WERI-Rb-1 (cell line): ENCODE data around the gene PTPRA.
A peak's percentile ranks its signal among the peaks of the same experiment; 100 is the strongest.

Experiments
- DNase-seq: peaks from one replicate; pipeline ENCODE4 v3.0.0-alpha.2; 2020
- H3K27ac ChIP-seq: fragments of 250-450 bp; sonication (Bioruptor Pico); 2 replicates; pipeline ENCODE4 v1.5.1; 2020; ENCODE audit warnings: mild to moderate bottlenecking, moderate library complexity
- H3K27me3 ChIP-seq: fragments of 250-450 bp; sonication (Bioruptor Pico); 2 replicates; pipeline ENCODE4 v1.5.1; 2021; ENCODE audit warnings: mild to moderate bottlenecking, low read depth, moderate library complexity; ENCODE audit not compliant: insufficient read depth, severe bottlenecking
- H3K36me3 ChIP-seq: fragments of 250-450 bp; sonication (Bioruptor Pico); 2 replicates; pipeline ENCODE4 v1.5.1; 2020; ENCODE audit warnings: mild to moderate bottlenecking, moderate library complexity
- H3K4me3 ChIP-seq: 2 replicates; pipeline ENCODE4 v1.5.1; 2011; ENCODE audit warnings: low read depth, mild to moderate bottlenecking, control low read depth, low read length
- H3K9me3 ChIP-seq: fragments of 250-450 bp; sonication (Bioruptor Pico); 2 replicates; pipeline ENCODE4 v1.5.1; 2021; ENCODE audit warnings: mild to moderate bottlenecking, moderate library complexity; ENCODE audit not compliant: severe bottlenecking
- TF ChIP-seq, protein P1 (sequence below): IDR thresholded peaks from 2 replicates; pipeline ENCODE4 v1.5.1; 2011; ENCODE audit warnings: low read depth, mild to moderate bottlenecking, control low read depth, inconsistent platforms, low read length

PTPRA gene

DNA sequence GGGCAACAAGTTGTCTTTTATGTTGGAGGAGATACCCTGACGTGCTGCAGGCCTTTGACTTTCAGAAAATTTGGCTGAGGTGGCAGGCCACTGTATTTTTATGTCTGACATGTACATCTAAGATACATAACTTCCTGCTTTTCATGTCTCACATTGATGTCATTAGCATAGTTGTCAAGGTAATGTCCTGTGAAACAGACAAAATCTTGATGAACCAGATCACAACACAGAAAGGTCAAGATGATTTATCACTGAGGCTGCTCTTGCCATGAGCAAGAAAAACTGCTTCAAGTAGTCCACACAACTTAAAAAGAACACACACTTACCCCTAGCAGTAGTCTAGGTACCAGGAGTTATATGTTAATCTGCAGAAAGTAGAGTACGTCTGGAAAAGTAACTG is 120.0 kb downstream of the PTPRA start:
- H3K4me3 ChIP-seq, result no peak overlapping the region
- TF ChIP-seq, protein P1, sequence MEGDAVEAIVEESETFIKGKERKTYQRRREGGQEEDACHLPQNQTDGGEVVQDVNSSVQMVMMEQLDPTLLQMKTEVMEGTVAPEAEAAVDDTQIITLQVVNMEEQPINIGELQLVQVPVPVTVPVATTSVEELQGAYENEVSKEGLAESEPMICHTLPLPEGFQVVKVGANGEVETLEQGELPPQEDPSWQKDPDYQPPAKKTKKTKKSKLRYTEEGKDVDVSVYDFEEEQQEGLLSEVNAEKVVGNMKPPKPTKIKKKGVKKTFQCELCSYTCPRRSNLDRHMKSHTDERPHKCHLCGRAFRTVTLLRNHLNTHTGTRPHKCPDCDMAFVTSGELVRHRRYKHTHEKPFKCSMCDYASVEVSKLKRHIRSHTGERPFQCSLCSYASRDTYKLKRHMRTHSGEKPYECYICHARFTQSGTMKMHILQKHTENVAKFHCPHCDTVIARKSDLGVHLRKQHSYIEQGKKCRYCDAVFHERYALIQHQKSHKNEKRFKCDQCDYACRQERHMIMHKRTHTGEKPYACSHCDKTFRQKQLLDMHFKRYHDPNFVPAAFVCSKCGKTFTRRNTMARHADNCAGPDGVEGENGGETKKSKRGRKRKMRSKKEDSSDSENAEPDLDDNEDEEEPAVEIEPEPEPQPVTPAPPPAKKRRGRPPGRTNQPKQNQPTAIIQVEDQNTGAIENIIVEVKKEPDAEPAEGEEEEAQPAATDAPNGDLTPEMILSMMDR, result no peak
- no peak overlapping the region for H3K27ac ChIP-seq
- no peaks in the 10 kb centered on the region for H3K9me3 ChIP-seq
- DNase-seq, result no peak
- H3K36me3 ChIP-seq, result peaks cover 71% of the 10 kb centered on the region
- H3K27me3 ChIP-seq, result no peaks in the 10 kb centered on the region

DNA sequence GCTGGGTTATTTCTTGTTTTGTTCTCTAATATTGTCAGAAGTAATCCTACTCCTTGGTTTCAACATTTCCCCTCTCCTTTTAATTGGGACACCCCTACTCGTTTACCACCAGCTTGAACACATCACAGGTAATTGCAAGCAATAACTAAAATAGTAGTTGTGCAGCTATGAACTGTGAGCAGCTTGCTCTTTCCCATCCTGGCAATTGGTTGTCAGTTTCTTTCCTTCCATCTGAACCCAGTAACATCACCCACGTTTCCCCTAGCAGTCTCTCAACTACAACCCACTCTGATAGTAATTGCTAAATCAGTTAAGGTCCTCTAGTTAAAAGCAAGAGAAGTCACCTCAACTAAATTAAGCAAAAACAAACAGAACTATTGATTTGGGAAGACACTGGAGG is 122.5 kb downstream of the PTPRA start:
- TF ChIP-seq, protein P1, result no peak
- DNase-seq, result no peak
- Histone ChIP-seq H3K9me3 (no peaks in the 10 kb centered on the region), H3K4me3 (no peak overlapping the region), H3K27ac (no peak overlapping the region), H3K36me3 (peaks cover 48% of the 10 kb centered on the region), H3K27me3 (no peaks in the 10 kb centered on the region)

DNA sequence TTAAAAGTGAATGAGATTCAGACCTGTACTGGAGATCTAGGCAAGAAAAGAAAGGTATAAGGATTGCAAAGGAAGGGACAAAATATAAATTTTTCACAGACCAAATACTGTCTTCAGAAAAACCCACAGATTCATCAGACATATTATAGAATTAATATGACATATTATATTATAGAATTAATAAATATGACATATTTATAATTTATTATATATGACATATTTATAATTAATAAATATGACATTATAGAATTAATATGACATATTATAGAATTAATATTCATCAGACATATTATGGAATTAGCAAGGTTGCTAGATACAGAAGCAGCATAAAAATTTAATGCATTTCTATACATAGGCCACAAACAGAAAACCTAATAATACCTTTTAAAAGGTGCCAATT is 125.4 kb downstream of the PTPRA start:
- TF ChIP-seq, protein P1, result no peak
- no peaks in the 10 kb centered on the region for H3K27me3 ChIP-seq
- H3K9me3 ChIP-seq, result no peaks in the 10 kb centered on the region
- no peak for DNase-seq
- no peak overlapping the region for H3K27ac ChIP-seq
- H3K36me3 ChIP-seq, result peaks cover 18% of the 10 kb centered on the region
- H3K4me3 ChIP-seq, result no peak overlapping the region

- H3K36me3 ChIP-seq, result peaks cover 2% of the 10 kb centered on the region
- no peak overlapping the region for H3K27ac ChIP-seq
- H3K4me3 ChIP-seq, result no peak overlapping the region
- TF ChIP-seq, protein P1, result peak; percentile 33; the same call in 1 of the 2 replicates
- no peaks in the 10 kb centered on the region for H3K9me3 ChIP-seq
- no peak for DNase-seq
- no peaks in the 10 kb centered on the region for H3K27me3 ChIP-seq
These were observed 127.7 kb downstream of the PTPRA start for GRCh38 chr20:3000852-3001523.

DNA sequence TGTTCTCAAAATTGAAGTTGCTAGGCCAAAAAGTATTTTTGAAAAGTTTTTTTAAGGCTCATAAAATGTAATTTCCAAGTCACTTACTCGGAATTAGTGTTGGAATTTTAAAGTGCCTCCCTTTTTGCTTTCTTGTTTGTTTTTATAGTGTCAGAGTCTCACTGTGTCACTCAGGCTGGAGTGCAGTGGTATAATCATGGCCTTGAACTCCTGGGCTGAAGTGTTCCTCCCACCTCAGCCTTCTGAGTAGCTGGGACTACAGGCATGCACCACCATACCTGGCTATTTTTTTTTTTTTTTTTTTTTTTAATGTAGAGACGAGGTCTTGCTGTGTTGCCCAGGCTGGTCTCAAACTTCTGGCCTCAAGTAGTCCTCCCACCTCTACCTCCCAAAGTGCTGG is 130.1 kb downstream of the PTPRA start:
- peaks cover 16% of the 10 kb centered on the region for H3K36me3 ChIP-seq
- TF ChIP-seq, protein P1, result no peak
- H3K9me3 ChIP-seq, result no peaks in the 10 kb centered on the region
- H3K27ac ChIP-seq, result no peak overlapping the region
- no peaks in the 10 kb centered on the region for H3K27me3 ChIP-seq
- no peak overlapping the region for H3K4me3 ChIP-seq
- no peak for DNase-seq
